ENCODE results near the gene NCBP2L. TPM values are rescaled to one million over a fixed set of nuclear protein-coding genes. Genes with fewer than 3 reads are reported as not detected.

Gene NCBP2L
- total and polyA plus RNA-seq, 2 donors (not counting 3 experiments of a cell fraction or from before 2014, with no cell fraction given) = not detected

GRCh38 chrX:107755721-107756120, 21.8 kb upstream of the NCBP2L start:
- POLR2A ChIA-PET = no interaction called here
- Histone ChIP-seq H3K4me1 (ENCODE audit: control insufficient read depth, extremely low read depth, insufficient read depth, low read length) (no peaks in the 10 kb centered on the region), H3K4me3 (replicated peaks in 1 of 3; ENCODE audit: insufficient read depth in 1 of 3, low read depth in 1 of 3, low read length in 3 of 3) (no peak overlapping the region), H3K36me3 (ENCODE audit: control insufficient read depth in 2 of 2, extremely low read depth in 1 of 2, insufficient read depth in 2 of 2, low read length in 2 of 2) (no peaks in the 10 kb centered on the region), H3K79me2 (ENCODE audit: control insufficient read depth, insufficient read depth, low read length) (no peaks in the 10 kb centered on the region), H2AFZ (ENCODE audit: low read depth, low read length) (no peak overlapping the region), H4K20me1 (replicated peaks; ENCODE audit: control insufficient read depth, extremely low read depth, insufficient read depth, low read length) (no peaks in the 10 kb centered on the region), H3K9ac (replicated peaks; ENCODE audit: extremely low read depth, insufficient read depth, low read length) (no peak overlapping the region), H3K27me3 (ENCODE audit: control insufficient read depth in 2 of 2, insufficient read depth in 2 of 2, low read length in 2 of 2) (no peaks in the 10 kb centered on the region), H3K4me2 (ENCODE audit: insufficient read depth, low read length) (no peak overlapping the region), H3K9me3 (replicated peaks; ENCODE audit: control insufficient read depth, insufficient read depth, low read length) (no peaks in the 10 kb centered on the region), H3K9me1 (replicated peaks; ENCODE audit: control insufficient read depth, extremely low read depth, insufficient read depth, low read length) (no peaks in the 10 kb centered on the region), H3K27ac (ENCODE audit: insufficient read depth, low read depth, low read length) (no peak overlapping the region)
- DNase-seq (ENCODE audit: low read depth, low spot score) (no peak), FAIRE-seq (no peak)
- dilution Hi-C loops (cut with MboI; ENCODE audit: extremely low pct_ligation_motif_present, low sequenced_read_pairs) = no loop called here
- TF ChIP-seq FOS (IDR thresholded peaks at IDR 0.05; ENCODE audit: borderline replicate concordance, insufficient read depth, low read length) (no peak), CTCF (IDR thresholded peaks at IDR 0.05; ENCODE audit: extremely low read depth in 1 of 2, insufficient read depth in 1 of 2, low read depth in 1 of 2, low read length in 2 of 2) (no peak), EZH2 (IDR thresholded peaks at IDR 0.05; ENCODE audit: borderline replicate concordance, low read depth, low read length, severe bottlenecking) (no peak), POLR2AphosphoS5 (IDR thresholded peaks at IDR 0.05; ENCODE audit: insufficient read depth, low read depth, low read length) (no peak)
- no TSS peak for BruUV-seq (replicated peaks)
- intact Hi-C loops (cut with micrococcal nuclease) = no loop called here
- CTCF ChIA-PET = interaction anchor here (3.0 kb wide), 1 partner anchor 20 kb away, joined by 8 read pairs; the partner anchor contains the start of gene TSC22D3

- Histone ChIP-seq H3K27me3 (ENCODE audit: control insufficient read depth in 2 of 2, insufficient read depth in 2 of 2, low read length in 2 of 2) (no peaks in the 10 kb centered on the region), H3K4me3 (replicated peaks in 1 of 3; ENCODE audit: insufficient read depth in 1 of 3, low read depth in 1 of 3, low read length in 3 of 3) (no peak overlapping the region), H3K36me3 (ENCODE audit: control insufficient read depth in 2 of 2, extremely low read depth in 1 of 2, insufficient read depth in 2 of 2, low read length in 2 of 2) (no peaks in the 10 kb centered on the region), H3K9ac (replicated peaks; ENCODE audit: extremely low read depth, insufficient read depth, low read length) (no peak overlapping the region), H4K20me1 (replicated peaks; ENCODE audit: control insufficient read depth, extremely low read depth, insufficient read depth, low read length) (no peaks in the 10 kb centered on the region), H2AFZ (ENCODE audit: low read depth, low read length) (no peak overlapping the region), H3K9me3 (replicated peaks; ENCODE audit: control insufficient read depth, insufficient read depth, low read length) (no peaks in the 10 kb centered on the region), H3K79me2 (ENCODE audit: control insufficient read depth, insufficient read depth, low read length) (no peaks in the 10 kb centered on the region), H3K9me1 (replicated peaks; ENCODE audit: control insufficient read depth, extremely low read depth, insufficient read depth, low read length) (no peaks in the 10 kb centered on the region), H3K27ac (ENCODE audit: insufficient read depth, low read depth, low read length) (no peak overlapping the region), H3K4me2 (ENCODE audit: insufficient read depth, low read length) (no peak overlapping the region), H3K4me1 (ENCODE audit: control insufficient read depth, extremely low read depth, insufficient read depth, low read length) (no peaks in the 10 kb centered on the region)
- no TSS peak for BruUV-seq (replicated peaks)
- FAIRE-seq = no peak
- dilution Hi-C loops (cut with MboI; ENCODE audit: extremely low pct_ligation_motif_present, low sequenced_read_pairs) = no loop called here
- TF ChIP-seq EZH2 (IDR thresholded peaks at IDR 0.05; ENCODE audit: borderline replicate concordance, low read depth, low read length, severe bottlenecking) (no peak), MYC (IDR thresholded peaks at IDR 0.05; ENCODE audit: low read depth, low read length) (no peak), FOS (IDR thresholded peaks at IDR 0.05; ENCODE audit: borderline replicate concordance, insufficient read depth, low read length) (no peak), POLR2A (IDR thresholded peaks at IDR 0.05; ENCODE audit: low read depth, low read length) (no peak), CTCF (IDR thresholded peaks at IDR 0.05; ENCODE audit: extremely low read depth in 1 of 2, insufficient read depth in 1 of 2, low read depth in 1 of 2, low read length in 2 of 2) (no peak), GATA2 (IDR thresholded peaks at IDR 0.05; ENCODE audit: insufficient read depth, insufficient read length, low read depth, low read length) (no peak), MAX (IDR thresholded peaks at IDR 0.05; ENCODE audit: insufficient read depth, insufficient read length) (no peak), JUN (IDR thresholded peaks at IDR 0.05; ENCODE audit: borderline replicate concordance, insufficient read depth, insufficient read length, low read depth) (no peak)
- POLR2A ChIA-PET = no interaction called here
- CTCF ChIA-PET = no interaction called here
- intact Hi-C loops (cut with micrococcal nuclease) = no loop called here
- no peak for DNase-seq (ENCODE audit: low read depth, low spot score)
Observed at GRCh38 chrX:107758231-107758766, 19.2 kb upstream of the NCBP2L start.

Measured in endothelial cell of umbilical vein (primary cell).